ENCODE results near the gene DVL3.
"Not testable (repeated sequence)": the region's sequence is repeated elsewhere in the genome, so short reads cannot be mapped to it uniquely, and the experiment has no call there.

GRCh38 chr3:184121031-184121430 lies 34.1 kb upstream of the DVL3 start:
- TF ChIP-seq CTCF, POLR2A, POLR2AphosphoS5 (IDR thresholded peaks at IDR 0.05): not testable (repeated sequence)

All from breast epithelium (tissue), 3 donors.